GM03348 (cell line): Measurements from ENCODE around the gene NUP50.

Experiments used
- DNase-seq: peaks from one replicate; pipeline ENCODE4 v3.0.0; 2012; ENCODE audit warnings: low spot score

NUP50 gene

DNA sequence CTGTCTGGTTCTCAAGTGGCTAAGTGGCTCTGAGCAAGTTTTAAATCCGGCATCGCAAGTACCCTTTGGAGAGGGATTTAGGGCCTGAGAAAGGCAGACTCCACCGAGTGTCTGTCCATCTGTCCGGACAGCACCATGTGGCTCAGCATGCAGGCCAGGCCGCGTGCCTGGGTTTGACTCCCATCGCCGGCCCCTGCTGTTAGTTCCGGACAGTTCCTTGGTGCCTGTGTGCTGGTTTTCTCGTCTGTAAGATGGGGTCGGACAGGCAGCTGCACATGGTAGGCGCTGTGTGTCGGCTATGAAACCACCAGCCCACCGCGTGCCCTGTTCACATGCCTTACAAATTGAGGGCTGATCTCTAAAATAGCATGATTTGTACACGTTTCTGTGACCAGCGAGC, 31.0 kb downstream of the NUP50 start:
- no peak for DNase-seq

GRCh38 chr22:45195616-45196015, 31.9 kb downstream of the NUP50 start:
- no peak for DNase-seq

DNA sequence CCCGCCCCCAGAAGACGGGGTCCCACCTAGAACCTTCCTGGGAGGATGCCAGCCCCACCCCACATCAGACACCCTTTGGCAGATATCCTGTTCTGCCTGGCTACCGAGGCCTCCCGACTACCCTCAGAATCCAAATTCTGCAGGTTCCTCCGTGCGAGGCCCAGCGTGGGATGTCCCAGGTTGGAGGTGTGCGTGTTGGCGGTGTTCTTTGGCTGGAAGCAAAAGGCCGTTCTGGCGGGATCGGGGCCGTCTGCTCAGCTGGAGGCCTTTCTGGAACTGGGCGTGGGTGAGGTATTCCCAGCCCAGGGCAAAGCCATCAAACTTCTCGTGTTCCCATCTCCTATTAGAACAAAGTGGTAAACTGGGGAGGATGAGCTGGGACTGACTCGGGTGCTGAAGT, 32.6 kb downstream of the NUP50 start:
- DNase-seq: no peak

- no peak for DNase-seq
Measured at GRCh38 chr22:45196926-45197605, 33.3 kb downstream of the NUP50 start.

- no peak for DNase-seq
Measured at GRCh38 chr22:45197606-45198462, 34.1 kb downstream of the NUP50 start.

DNA sequence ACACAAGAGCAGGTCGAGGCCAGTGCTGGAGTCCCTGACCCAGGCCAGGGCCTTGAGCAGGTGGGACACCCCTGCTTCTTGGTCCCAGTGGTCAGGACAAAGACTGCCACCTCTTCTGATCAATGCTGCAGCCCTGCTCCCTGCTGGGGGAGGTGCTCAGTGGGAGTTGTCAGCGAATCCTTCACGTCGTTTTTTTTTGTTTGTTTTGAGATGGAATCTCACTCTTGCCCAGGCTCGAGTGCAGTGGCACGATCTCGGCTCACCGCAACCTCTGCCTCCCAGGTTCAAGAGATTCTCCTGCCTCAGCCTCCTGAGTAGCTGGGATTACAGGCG, 34.7 kb downstream of the NUP50 start:
- DNase-seq: no peak

DNA sequence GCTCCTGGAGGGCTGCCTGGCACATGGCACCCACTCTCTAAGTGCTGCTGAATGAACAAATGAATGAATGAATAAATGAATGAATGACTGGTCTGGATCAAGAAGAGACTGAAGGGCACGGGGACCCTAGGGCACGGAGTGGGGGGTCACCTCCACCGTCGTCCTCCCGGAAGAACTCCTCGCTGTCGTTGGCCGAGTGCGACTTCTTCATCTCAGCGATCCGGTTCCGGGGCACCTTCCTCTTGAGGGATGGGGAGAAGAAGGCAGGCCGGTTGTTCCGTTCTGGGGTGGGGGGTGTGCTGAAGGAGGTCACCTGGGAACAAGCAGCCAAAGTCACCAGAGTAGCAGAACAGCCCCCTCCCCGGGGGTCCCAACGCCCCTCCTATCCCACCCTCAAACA, 36.0 kb downstream of the NUP50 start:
- DNase-seq: no peak

DNA sequence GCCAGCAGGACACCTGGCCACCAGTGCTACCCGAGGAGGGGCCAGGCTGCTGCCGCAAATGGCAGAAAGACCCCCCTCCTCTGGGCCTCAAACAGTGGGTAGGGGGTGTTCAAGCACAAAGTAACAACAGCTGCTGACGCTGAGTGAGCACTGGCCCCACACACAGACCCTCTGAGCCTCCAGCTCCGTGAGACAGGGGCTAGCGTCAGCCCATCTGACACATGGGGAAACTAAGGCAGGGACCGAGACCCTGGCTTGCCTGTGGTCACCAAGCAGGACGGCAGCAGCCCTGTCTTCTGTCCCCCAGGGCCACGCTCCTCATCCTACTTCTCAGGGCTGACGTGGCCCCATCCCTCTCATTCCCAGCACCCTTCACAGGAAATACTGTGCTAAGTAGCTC, 36.5 kb downstream of the NUP50 start:
- no peak for DNase-seq

GRCh38 chr22:45200860-45201511, 37.3 kb downstream of the NUP50 start:
- no peak for DNase-seq

GRCh38 chr22:45201678-45202332, 38.1 kb downstream of the NUP50 start:
- peak; percentile 67 for DNase-seq

- no peak for DNase-seq
Measured at GRCh38 chr22:45202333-45203149, 38.8 kb downstream of the NUP50 start.

GRCh38 chr22:45203150-45203951, 39.6 kb downstream of the NUP50 start:
- DNase-seq: no peak

- no peak for DNase-seq
Measured at GRCh38 chr22:45204241-45204640, 40.5 kb downstream of the NUP50 start.

DNA sequence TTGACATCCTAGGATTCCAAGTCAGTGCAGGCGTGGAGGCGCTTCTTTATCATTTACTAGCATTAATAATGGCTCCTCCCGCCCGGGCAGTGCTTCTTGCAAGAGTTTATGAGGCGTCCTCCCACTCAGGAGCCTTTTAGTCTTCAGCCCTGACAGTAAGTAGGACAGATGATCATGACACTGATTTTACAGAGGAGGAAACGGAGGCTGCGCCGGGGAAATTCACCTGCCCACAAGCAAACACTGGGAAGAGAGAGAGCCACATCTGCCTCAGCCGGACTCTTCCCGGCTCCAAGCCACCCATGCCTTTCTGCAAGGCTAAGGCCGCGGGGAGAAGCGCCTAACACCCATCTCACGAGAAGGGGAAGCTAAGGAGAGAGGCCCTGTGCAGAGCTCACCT, 41.1 kb downstream of the NUP50 start:
- no peak for DNase-seq

- DNase-seq: no peak
Measured at GRCh38 chr22:45205276-45205925, 41.7 kb downstream of the NUP50 start.

GRCh38 chr22:45206233-45206632, 42.5 kb downstream of the NUP50 start:
- no peak for DNase-seq

GRCh38 chr22:45207533-45207932, 43.8 kb downstream of the NUP50 start:
- DNase-seq: no peak

- DNase-seq: no peak
Measured at GRCh38 chr22:45207981-45208664, 44.4 kb downstream of the NUP50 start.

DNA sequence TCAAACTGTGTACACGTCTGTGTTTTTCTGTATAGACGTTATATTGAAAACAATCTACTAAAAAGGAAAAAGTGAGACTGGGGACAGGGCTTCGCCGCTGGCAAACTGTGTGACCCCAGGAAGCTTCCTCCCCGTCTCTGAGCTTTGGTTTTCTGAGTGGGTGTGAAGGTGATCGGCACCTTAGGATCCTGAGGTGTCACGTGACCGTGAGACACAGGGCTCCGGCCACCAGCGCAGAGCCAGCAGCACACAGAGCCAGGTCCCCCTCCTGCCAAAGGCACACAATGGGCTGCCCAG, 44.9 kb downstream of the NUP50 start:
- DNase-seq: no peak
